NCI-H128 (cell line): ENCODE measurements around the gene TBC1D9.

Source experiments
- DNase-seq: peaks from one replicate; lab custom pipeline; 2025; ENCODE audit not compliant: unreplicated experiment; lab: John Stamatoyannopoulos, UW

Gene TBC1D9

DNA sequence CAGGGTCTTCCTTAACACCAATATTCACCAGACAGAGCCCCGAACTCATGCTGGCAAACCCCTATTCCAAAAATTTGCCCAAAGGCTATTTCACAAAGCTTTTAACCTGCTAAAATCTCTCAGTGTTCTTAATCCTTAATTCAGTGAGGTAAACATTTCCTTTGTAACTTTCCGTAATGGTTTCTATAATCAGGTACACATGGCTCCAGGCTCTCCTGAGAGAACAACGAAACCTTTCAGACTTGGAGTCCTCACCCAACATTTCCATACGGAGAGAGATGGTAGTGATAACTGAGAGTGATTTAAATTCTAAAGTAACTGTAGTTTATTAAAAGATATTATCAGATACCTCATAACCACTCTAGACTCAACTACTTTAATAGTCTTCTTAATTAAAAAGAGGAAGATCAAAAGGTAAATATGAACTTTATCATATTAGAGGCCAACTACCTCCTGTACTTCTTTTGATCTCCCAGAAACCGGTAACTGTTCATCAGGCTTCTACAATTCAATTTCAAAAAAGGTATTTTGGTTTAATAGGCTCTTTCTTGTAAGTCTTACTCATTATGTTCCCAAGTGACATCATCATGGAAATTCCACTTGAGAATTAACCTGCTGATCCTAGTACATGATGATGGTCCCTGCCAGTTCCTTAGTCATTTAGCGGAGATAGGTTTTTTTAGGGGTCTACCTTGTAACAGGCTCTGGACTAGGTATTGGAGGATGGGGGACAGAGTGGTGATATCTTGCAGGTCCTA lies 96.1 kb downstream of the TBC1D9 start:
- no peak for DNase-seq

DNA sequence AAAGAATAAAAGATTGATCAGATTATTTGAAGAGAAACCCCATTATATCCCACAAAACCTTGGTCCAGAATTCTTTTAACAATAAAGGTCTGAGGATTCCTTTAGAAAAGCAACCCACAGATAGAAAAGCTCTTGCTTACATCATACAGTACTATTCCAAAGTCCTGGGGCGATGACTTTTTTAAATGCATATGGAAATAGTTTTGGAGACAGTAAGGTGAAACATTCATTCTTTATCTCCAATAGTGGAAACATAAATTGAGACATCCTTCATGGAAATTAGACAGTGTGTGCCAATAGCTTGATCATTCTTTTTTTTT lies 101.7 kb downstream of the TBC1D9 start:
- no peak for DNase-seq

DNA sequence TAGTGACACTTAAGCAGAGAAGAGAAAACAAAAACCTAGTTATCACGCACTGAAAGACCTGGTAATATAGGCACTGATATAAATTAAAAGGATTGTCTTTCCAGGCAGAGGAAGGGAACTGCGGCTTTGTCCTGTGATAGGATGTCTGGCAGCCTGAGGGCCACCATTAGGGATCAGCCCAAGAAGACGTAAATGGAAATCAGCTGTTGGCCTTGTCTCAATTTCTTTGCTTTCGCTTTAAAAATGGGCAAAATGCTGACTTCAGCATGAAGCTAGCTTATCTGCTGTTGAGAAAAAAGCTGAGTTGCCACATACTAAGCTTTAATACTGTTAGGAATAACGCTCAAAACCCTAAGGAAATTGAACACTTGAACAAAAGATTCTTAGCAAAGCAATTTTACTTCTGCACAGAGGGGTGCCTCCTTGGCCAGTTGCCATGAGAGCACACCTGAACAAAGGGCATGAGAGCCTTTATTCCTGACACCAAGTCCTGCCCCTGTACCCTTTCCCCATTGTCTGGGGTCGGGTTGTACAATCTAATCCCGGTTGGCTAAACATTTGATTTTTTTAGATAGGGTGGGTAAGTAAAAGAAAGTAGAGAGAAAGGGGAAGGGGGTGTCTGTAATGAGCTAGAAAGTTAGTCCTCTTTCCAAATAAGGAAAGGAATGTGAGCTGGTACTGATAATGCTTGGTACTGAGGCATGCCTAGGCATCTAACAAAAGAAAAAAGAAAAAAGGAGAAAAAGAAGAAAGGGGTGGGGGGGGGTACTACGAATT lies 102.3 kb downstream of the TBC1D9 start:
- DNase-seq = no peak

DNA sequence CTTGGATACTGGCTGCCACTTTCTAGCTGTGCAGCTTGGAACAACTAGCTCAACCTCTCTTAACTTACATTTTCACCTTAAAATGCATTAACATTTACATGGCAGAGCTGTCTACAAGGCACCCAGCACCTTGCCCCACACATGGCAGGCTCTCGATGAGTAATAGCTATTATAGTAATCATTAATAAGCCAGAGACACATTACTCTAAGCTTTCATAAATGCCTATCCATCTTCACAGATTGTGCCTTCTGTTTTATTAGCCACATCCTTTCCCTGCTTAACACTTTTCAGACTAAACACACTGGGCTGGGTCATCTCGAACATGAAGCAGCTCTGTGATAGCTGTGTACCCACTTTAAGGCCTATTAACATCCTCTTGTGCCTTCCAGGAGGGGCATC lies 103.6 kb downstream of the TBC1D9 start:
- no peak for DNase-seq

DNA sequence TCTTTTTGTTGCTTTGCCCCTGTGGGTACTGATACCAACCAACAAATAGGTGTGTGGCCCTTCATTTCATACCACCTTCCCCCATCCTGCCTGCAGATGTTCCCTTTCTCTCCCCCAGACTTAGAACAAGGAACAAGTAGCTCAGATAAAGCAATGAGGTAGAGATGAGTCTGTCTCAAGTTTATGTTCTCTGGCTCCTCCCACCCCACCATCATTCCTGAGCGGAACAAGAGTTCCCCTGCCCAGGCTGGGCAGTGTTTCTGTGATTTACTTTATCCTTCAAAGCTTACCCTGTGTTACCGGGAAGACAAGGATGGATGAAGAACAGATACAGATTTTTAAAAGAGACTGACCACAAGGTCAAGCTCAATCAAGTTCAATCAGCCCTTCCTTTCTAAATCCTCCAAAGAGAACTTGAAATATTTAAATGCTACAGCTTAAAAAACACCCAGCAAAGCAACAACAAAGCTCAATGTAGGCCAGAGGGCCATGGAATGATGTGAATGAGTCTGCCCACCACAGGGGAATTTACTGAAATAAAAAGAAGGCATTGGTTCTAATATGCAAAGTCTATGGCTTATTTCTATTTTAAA lies 107.4 kb downstream of the TBC1D9 start:
- DNase-seq = no peak

DNA sequence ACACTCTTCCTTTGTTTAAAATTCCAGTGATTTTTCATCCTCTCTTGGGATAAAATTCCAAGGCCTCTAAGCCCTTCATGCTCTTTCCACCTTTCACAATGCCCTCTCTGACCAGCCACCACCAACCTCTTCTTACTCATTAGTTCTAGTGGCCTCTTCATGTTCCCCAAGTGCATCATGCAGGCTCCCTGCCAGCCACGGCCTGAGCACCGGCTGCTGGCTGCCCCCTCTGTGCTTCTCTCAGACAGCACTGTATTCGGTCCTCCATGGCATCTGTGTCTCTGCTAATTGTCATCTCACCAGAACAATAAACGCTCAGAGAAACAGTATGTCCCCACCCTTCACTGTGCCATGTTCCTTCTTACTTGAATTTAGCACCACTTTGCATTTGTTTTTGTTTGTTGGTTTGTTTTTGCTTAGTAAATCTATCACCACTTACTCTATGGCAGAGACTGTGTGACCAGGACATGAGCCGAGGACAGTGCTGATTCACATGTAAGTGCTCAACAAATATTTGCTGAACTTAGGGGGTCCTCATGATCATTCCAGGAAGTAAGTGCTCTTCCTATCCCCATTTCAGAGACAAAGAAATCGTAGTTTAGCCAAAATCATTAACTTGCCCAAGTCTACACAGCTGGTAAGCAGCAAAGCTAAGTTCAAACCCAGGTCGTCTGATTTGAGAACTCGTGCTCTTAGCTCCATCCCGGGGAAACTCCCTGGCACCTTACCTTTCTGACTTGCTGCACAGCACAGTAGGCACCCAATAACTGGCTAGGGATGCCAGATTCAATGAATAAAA lies 110.4 kb downstream of the TBC1D9 start:
- no peak for DNase-seq

DNA sequence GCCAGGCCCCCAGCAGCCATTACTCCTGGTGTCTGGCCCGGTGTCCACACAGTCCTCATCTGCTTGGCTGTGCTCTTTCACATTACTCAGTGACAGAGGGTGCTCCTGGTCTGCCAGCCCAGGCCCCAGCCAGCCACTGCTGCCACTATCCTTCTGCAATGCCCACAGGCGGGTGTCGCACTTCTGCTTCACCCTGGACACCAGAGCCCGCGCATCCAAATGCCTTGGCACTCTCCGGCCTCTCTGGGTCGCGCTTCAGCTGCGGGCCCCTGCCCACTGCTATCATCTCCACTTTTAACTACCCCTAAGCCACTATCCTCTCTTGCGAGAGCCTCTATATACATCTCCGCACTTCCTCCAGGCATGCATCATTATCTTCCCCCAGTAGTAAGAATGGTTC lies 111.0 kb downstream of the TBC1D9 start:
- DNase-seq = no peak

DNA sequence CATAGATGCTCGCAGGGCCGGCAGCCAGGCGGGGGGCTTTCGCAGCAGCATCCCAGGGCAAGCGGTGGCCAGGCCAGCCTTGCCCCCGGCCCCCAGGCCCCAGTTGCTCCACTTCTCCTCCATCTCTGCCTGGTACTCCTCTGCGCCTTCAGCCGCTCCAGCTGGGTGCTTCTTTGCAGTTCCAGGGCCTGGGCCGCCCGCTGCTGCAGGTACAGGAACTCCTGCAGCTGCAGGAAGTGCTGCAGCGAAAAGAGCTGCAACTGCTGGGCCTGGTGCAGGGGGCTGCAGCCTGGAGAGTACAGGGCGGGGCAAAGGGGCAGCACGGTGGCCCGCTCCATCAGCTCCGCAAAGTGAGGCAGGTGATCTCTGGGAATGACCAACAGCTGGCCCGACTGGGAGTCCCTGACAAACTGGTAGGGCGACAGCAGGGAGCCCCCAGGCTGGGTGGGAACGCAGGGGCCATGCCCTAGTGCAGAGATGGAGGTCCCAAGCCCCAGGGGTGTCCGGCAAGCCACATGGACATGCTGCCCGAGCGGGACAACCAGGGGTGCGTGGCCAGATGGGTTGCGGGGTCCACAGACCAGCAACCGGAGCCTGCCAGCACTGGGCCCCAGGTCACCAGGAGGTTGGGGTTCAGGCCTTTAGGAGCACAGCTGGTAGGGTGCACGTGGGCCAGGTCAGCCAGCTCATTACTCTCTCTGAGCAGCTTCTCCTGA lies 111.6 kb downstream of the TBC1D9 start:
- DNase-seq = no peak

DNA sequence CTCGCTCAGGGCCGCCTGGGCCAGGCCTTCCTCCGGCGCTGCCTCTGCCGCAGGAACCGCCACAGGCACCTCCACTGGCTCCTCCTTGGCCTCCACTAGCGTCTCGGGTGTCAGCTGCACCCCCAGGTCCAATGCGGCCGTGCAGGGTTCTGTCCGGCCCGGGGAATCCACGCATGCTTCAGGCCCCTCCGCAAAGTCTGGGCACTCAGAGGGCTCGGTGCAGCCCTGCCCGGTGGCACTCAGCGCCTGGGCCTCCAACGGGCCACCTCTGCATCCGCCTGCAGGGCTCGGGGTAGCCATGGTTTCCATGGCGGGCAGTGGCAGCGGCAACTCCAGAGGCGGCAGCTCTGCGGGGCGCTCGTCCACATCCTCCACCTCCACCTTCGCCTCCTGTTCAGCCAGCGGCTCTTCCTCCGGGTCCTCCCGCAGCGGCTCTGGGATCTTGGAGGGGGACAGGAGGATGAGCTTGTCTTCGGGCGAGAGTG lies 112.6 kb downstream of the TBC1D9 start:
- no peak for DNase-seq

DNA sequence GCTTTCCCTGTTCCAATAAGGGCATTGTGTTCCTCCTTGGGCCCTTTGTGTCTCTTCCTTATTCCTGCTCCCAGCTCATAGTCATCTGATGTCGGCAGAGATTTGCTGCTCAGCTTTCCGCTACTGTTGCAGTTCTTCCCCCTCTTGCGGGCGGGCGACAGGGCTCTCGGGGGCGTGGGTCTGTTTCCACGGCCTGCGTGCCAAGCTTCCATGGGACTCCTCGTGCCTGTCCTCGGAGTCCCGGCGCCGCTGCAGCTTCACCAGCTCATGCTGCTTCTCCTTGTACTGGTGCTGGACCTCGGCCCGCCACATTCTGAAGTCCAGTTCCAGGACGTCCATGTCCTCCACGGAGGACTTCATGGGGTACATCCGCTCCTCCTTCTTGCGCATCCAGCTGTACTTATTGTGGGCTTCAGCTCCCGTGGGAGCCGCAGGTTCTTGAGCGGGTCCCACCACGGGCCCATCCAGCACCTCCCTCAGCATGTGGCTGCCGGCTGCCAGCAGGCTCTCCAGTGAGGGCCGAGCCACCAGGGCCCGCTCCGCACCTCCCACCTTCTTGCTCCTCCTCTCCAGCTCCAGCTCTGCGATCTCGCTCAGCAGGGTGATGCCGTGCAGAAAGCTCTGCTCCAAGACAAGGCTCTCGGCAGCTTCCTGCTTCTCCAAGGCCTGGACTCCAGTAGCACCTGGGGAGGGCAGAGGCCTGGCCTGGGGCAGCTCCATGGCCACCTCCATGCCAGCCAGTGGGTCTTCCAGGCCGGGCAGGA lies 113.3 kb downstream of the TBC1D9 start:
- DNase-seq = no peak

DNA sequence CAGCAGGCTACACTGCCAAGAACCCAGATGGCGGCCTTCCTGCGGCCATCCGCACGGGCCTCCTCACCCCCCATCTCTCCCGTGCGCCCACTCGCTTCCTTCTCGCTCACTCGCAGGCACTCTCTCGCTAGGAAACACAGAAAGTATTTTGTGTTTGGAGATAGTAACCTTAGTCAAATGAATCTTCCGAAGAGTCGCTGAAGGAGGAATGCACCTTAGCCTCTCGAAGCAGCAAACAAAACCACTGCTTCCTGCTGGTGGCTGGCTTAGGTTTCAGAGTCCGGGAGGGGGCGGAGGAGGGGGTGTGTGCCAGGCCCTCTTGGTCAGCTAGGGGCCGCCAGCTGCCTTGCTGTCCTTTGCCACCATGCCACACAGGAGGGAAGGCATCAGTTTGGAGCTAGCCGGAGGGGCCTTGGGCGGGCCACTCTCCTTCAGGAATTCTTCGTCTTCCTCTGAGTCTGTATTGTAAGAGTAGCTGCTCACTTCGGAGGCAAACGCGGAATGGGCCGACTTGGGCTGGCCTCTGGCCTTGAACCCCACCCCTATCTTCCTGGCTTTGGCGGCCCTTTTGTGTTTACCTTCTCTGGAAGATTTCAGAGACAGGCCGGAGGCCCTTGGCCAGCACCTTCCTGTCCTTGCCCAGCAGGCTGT lies 114.3 kb downstream of the TBC1D9 start:
- no peak for DNase-seq

DNA sequence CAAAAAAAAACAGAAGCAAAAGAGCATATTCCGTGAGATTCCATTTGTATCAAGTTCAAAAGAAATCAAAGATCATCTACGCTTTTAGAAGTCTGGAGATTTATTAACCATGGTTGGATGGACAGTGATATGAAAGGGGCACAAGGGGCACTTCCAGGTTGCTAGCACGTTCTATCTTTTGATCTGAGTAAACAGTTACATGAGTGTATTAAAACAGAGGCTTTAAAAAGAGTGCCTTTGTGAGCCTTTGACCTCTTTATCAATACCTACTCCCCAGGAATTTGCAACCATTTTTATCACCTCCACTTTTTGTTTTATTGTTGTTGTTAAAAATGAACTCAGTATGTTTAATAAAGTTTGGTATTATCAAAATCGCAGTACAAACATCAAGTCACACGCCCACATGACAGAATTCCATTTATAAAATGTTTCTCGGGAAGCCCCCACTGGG lies 115.1 kb downstream of the TBC1D9 start:
- no peak for DNase-seq

DNA sequence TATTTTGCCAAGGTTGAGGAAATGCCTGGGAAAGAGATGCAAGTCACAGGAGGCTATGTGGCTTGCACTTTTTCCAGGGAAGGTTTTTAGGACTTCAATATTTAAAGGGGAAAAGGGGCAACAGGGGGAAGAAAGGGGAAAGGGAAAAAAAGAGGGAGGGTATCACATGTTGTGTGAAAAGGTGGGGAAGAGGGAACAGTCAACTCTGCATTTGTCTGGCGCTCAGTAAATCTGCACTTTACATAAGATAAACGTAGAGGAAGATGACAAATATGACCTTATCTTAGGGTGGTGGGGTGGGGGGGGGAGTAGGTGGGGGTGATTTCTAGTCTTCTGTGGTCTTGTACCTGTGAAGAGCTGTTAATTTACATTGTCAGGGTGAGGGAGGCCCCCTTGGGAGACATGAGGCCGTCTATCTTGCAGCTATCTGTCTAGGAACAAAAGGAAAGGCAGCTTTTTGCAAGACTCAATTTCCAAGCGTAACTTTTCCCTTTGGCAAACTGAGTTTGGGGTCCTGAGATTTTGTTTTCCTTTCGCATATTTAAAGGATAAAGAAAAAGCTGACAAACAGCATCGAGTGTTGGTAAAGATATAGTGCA lies 115.9 kb downstream of the TBC1D9 start:
- no peak for DNase-seq

DNA sequence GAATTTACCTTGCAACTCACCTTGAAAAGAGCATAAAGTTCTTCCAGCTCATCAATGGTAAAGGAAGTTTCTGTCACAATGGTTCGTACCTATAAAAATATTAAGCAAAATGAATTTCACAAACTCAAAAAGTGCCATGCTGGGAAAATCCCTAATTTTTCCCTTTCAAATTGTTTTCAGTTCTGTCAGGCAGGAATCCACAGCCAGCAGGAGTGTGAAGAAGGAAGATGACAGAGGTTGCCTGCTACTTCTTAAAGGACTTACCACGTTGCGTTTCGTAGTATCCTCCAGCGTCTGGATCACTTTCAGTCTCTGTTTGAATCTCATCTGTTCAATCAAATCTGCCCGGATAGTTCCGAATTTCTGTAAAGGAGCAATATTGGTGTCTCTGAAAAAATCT lies 117.1 kb downstream of the TBC1D9 start:
- DNase-seq = no peak

DNA sequence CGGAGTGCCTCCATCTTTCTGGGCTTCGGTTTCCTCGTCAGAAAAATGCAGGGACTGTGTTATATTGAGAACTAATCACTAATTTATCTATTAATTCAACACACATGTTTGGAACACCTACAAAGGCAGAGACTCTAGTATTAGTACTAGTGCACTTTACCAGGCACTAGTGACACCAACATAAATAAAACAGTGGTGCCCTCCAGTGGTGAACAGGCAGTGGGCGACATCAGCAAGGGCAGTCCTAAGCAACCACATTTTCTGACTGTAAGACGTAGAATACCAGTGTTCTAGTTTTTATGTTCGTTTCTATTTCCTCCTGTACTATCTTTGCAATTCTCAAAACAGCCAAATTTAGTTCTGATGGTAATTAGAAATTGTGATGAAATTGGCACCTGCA lies 118.3 kb downstream of the TBC1D9 start:
- DNase-seq = no peak

DNA sequence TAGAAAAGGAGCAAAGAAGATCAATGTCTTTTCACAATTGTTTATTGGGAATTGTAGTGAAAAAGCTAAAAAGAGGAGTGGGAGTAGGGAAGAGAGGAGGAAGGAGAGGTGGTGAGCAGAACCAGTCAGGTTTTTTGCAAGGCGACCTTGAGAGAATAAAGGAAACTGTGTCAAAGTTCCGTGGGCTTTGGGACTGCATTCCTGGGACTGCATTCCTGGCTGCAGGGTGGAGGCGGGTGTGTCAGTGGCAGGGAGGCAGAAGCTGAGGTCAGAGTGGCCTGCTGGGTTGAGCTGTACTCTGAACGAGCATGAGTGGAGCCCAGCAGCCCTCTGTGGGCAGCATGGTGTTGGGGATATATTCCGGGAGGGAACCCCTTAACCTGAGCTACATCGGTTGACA lies 120.6 kb downstream of the TBC1D9 start:
- no peak for DNase-seq

DNA sequence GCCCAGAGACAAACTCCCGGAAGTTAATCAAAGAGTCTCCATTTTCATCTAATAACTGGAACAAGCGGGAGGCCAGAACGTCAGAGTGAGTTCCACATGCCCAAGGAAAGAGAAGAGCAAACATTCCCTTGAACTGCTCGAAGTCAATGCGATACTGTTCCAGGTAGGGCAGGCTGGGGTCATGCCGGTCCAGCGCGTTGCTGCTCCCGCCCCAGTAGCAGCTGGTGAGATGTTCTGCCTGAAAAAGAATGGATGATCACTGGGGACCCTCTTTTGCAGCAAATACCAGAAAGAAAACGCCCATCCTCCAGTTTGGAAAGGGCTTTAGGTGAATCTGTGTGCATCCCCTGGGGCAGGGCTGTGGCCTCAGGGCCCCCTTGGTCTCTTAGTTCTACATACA lies 122.2 kb downstream of the TBC1D9 start:
- no peak for DNase-seq

DNA sequence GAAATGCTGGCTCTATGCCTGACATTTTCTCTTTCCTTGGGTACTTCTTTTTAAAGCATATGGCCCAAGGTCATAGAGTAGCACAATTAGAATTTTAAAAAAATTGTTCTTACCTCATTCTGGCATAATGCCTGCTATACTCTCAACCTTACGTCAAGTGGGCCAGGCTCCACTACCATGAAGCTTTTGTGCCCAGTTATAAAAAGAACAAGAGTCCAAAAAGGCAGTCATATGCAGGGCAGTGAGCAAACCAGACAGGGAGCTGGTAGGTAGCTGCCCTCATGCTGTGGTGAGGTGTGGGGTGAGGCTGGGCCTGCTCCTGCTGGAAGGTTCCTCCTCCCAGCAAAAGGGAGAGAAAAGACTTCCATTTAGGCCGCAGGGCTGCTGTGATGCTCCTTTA lies 123.1 kb downstream of the TBC1D9 start:
- DNase-seq = no peak

DNA sequence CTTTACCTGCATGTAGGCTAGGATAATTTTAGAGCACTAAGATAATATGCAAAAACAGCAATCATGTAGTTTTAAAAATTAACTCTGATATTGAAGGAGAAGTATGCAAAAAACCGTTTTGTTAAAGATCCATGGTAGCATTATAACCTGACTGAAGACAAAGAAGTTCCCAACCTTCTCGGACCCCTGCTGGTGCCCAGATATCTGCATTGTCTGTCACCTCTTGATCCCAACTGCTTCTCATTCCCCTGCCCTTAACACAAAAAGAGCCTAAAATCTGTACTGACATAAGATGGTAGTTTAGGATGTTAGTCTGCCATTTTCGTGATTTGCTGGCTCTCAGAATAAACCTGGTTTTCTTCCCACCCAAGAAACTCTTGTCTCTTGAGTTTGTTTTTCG lies 125.9 kb downstream of the TBC1D9 start:
- no peak for DNase-seq
